Fibroblast of mammary gland (primary cell): ENCODE data around the gene HSF2BP.
"Not testable (repeated sequence)": the region's sequence is repeated elsewhere in the genome, so short reads cannot be mapped to it uniquely, and the experiment has no call there.

Source experiments
- DNase-seq: peaks from one replicate; pipeline ENCODE4 v3.0.0-alpha.2; 2010; ENCODE audit warnings: low read depth
- H3K4me3 ChIP-seq: 2 replicates; pipeline ENCODE4 v1.5.1; 2011; ENCODE audit warnings: low read depth, mild to moderate bottlenecking, low read length, moderate library complexity; ENCODE audit not compliant: control insufficient read depth
- TF ChIP-seq, protein P1 (sequence below): conservative IDR thresholded peaks from 2 replicates; pipeline ENCODE4 v1.5.1; 2011; ENCODE audit warnings: low read depth, low read length, inconsistent platforms; ENCODE audit not compliant: control insufficient read depth, insufficient read depth

Gene HSF2BP

DNA sequence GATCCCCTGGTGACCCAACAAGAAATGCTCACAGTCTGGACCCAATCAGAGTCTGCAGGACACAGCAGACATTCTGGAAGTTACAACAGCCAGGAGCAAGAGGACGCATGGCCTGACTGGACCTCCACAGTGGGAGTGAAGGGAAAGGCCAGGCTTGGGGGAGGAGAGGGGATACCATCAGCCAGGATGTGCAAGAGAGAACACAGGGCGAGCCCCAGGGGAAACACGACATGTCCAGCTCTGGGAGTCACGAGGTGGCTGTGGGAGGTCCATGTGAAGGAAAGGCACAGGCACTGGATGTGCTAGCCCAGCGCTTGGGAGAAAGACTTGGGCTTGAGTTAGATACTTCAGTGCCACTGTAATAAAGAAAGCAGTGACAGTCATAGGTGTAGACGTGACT, 87.3 kb downstream of the HSF2BP start:
- no peak for DNase-seq
- TF ChIP-seq, protein P1, sequence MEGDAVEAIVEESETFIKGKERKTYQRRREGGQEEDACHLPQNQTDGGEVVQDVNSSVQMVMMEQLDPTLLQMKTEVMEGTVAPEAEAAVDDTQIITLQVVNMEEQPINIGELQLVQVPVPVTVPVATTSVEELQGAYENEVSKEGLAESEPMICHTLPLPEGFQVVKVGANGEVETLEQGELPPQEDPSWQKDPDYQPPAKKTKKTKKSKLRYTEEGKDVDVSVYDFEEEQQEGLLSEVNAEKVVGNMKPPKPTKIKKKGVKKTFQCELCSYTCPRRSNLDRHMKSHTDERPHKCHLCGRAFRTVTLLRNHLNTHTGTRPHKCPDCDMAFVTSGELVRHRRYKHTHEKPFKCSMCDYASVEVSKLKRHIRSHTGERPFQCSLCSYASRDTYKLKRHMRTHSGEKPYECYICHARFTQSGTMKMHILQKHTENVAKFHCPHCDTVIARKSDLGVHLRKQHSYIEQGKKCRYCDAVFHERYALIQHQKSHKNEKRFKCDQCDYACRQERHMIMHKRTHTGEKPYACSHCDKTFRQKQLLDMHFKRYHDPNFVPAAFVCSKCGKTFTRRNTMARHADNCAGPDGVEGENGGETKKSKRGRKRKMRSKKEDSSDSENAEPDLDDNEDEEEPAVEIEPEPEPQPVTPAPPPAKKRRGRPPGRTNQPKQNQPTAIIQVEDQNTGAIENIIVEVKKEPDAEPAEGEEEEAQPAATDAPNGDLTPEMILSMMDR, result no peak
- no peak overlapping the region for H3K4me3 ChIP-seq

DNA sequence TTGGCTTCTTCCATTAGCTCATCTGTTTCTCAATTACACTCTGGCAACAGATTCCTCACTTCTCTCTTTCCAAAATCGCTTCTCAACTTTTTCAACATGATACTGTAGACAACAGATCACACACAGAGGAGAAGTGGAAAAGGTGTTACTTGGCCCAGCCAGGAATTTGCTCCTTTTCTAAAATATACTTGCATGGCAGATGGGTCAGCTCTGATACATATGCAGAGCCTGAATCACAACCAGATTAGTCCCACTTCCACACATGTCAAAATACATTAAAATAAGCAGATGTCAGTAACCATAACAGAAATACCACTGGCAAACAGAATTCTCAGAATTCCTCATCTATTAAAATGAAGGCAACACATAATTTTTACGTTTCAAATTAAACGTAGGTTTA, 89.1 kb downstream of the HSF2BP start:
- H3K4me3 ChIP-seq, DNase-seq: not testable (repeated sequence)

DNA sequence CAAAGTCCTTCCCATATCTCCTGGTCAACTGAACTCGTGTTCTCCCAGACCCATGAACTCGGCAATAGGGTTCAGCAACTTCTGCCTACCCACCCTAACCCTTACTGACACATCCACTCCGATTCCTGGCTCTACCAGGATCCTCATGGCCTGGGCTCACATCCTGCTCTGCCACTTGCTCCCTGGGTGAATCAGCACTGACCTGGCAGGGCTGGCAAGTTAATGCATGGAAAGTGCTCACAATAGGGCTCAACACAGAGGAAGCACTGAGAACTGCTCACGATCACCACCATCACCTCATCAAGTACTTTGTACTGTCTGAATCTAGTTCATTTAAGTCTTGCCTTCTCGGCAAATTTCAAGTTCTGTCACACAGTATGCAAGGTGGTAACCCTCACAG, 96.8 kb downstream of the HSF2BP start:
- not testable (repeated sequence) for DNase-seq

DNA sequence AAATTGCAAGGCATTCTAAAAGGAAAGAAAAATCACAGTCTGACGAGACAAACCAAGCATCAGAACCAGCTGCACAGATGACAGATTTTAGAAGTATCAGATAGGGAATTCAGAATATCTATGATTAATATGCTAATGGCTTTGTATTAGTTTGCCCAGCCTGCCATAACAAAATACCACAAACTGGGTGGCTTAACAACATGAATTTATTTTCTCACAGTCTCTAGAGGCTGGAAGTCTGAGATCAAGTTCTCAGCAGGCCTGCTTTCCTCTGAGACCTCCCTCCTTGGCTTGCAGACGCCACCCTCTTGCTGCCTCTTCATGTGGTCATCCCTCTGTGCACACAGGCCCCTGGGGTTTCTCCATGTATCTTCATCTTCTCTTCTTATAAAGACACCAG, 118.7 kb downstream of the HSF2BP start:
- DNase-seq, H3K4me3 ChIP-seq: not testable (repeated sequence)

More for the DNA sequence above, 96.8 kb downstream of the HSF2BP start:
- not testable (repeated sequence) for H3K4me3 ChIP-seq

DNA sequence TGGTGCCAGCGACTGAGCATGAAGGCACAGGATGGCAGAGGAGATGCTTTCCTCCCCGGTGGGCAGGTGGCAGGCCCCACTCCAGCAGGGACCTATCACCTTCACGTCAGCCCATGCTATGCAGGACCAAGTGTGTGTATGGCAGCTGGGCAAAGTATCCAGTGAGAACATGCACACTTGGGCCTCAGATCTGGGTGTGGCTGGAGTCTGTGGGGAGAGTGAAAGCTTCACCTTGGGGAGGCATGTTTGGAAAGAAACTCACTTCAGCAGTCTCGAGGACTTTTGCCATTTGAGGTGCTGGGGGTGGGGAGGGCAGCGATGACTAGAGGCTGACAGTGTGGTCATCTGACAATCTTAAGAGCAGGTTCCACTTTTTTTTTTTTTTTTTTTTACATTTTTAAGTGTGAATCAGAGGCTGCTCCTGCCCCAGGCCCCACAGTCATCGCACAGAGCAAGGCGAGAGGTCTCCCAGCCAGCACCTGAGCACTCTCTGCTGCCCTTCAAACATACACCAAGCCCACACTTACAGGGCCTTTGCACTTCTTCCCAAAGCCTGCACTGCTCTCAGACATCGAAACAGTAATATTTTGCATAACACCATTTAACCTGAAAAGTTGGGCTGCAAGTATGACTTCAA, 136.7 kb downstream of the HSF2BP start:
- H3K4me3 ChIP-seq, DNase-seq: not testable (repeated sequence)

DNA sequence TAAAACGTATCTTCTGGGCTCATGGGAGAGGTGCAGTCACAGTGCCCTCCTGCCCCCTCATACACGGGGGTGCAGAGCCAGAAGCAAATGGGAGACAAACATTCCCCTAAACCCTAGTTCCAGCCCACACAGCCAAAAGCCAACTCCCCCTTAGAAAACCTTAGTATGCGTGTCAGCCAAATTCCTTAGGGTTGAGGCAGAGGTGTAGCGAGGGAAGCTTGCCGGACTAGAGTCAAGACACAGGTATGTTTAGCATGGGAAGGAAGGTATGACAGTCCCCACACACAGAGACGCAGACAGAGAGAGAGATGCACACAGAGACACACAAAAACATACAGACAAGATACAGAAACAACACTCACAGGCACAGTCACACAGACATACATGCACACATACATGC, 141.6 kb downstream of the HSF2BP start:
- DNase-seq, H3K4me3 ChIP-seq: not testable (repeated sequence)

DNA sequence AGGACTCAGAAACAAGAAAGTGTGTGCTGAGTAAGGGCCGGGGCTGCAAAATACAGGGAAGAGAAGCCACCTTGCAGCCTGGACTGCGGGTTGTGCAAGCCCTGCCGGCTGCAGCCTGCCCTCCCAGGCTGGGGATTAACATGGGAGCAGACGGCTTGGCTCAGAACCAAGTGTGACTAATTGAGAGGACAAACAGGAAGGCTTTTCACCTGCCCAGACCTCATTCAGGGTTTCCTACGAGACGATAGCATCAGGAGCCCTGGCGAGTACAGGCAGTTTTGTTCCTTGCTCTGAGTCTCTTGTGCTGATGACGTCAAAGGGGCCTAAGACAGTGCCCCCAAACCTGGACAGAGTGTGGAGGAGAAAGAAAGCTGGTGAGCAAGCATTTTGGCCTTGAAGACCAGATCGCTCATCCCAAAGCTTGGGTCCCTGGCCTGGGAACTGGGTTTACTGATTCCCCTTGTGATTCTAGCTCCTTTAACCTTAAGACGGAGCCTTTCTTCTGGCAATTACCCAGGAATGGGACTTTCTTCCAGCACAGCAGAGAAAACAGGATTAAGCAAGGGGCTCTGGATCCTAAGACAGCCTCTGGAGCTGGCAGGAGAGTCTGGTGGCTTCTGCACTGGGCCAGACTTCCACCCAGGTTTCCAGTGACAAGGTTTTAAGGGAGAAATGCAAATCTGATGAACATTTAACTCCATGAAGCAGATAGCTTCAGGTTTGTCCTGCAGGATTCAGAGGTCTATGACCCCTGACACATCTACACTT, 142.2 kb downstream of the HSF2BP start:
- not testable (repeated sequence) for H3K4me3 ChIP-seq, DNase-seq

DNA sequence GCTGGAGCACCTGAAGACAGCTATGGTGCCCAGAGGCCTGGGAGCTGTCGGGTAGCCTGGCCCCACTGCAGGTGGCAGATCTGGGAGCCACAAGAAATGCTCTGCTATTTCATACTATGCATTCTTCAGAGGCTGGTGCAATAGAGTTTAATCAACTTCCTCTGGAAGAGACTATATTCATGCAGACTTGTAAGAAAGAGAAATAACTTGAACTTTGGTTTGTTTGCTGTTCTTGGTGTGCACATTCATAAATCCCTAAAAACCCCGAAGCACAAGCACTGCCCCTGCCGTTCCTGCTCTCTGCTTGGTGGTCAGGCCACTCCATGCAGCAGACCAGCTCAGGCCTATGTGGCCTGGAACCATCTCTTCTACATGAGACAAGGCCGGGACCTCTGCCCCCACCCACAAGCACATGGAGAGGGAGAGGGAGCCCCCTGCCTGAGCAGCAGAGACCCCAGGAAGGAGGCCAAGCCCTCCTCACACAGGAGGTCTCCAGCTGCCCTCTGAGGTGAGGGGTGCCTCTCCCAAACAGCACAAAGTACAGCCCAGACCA, 142.9 kb downstream of the HSF2BP start:
- DNase-seq, H3K4me3 ChIP-seq: not testable (repeated sequence)

DNA sequence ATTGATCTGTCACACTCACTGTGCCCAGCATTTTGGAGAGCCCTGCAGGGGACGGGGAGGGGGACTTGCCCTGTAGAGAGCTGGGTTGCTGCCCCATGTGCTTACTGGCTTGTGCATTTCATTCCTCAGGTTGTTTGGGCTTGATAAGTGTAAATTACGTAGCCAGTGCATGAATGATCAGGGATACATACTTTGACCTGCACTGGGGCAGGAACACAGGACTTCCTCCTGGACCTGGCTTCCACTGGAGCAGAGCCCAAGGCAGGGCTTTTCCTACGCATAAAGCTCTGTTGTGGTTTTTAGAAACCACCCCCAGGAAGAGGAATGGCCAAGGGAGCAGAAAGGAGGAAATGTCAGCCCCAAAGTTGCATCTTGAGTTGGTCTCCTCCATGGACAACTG, 144.5 kb downstream of the HSF2BP start:
- not testable (repeated sequence) for H3K4me3 ChIP-seq, DNase-seq

DNA sequence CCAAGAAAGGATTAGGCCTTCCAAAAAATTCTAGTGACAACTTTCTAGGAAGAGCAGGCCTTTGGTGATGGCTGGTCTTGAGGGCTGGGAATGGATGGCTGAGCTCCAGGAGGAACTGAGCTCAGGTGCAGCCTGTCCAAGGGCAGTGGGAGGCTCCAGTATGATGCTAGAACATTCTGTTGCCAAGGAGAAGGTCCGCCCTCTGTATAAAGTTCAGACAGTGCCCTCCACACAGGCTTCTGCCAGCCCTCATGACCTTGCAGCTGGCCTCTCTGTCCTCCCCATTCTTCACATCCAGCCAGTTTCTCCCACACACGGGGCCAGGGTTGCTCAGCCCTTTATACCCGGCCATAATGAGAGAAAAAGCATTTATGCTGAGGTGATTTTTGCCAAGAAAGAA, 146.3 kb downstream of the HSF2BP start:
- DNase-seq, H3K4me3 ChIP-seq: not testable (repeated sequence)

DNA sequence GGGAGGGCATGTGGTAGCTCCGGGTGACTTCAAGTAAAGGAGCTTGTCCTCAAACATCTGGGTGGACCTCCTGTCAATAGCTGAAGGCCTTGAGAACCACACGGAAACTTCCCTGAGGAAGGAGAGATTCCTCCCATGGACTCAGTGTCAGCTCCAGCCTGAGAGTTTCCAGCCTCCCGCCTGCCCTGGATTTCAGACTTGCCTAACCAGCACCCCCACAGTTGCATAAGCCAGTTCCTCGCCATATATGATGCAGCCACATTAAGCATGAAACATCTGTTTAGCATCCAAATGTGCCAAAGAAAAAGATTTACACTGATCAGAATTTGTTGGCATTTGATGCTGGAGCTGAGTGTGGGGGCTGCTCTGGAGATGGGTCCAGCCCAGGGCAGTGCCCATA, 148.1 kb downstream of the HSF2BP start:
- DNase-seq, H3K4me3 ChIP-seq: not testable (repeated sequence)

DNA sequence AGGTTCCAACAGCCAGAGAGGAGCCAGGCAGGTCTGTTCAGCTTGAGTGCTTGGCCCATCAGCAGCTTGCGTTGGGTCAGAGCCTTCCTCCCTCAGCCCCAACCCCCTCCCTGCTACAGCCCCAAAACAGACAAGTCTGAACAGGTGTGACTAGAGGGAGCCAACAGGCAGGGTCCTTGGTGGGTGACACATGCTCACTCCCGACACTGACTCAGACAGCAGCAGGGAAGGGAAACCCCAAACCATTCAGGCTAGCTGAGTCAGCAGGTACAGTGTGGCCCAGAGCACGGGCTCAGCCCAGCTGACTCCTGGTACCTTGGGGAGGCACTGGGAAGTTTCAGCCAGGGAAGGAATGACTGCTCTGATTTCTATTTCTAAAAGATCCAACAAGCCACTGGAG, 148.6 kb downstream of the HSF2BP start:
- DNase-seq, H3K4me3 ChIP-seq: not testable (repeated sequence)

DNA sequence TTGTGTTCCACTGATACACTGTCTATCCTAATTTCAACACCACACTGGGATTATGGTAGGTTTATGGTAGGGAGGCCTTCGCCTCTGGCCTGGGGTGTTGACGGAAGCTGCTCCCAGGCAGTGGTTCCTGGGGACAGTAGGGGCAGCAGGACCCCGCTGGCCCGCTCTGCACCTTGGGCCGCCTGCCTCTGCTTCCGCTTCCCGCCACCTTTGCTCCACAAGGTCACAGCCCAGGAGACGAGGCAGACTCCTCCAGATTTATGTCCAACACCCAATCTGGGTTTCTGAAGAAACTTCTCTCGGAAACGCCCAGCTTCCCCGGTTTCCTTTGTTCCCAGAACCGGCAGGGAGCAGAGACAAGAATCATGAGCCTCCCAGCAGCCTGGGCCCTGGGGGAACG, 155.4 kb downstream of the HSF2BP start:
- not testable (repeated sequence) for H3K4me3 ChIP-seq, DNase-seq

DNA sequence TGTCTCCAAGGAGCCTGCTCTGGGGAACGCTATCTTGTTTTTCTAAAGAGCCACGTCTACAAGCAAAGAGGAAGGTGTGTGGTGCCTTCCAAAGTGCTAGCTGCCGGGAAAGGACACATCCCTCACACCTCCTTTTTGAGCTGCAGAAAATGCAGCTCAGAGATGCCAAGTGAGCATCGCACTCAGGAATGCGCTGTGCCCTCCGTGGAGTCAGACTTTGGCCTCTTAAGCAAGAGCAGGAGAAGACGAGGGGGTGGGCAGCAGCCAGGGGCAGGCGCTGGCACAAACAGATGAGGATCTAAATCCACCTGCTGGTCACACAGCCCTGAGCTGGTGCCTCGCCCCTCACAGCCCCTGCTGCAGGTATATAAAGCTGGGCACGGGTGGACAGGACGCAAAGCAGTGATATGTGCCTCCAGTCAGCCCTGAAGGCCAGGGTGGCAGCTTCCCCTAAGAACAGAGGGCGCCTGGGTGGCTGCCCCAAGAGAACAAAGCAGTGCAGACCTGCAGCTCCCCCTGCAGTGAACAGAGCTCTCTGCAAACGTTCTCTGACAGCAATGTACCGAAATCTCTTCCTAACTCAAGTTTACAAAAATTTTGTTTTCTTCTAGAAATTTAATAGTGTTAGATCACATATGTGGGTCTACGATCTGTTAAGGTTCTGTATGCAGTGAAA, 156.1 kb downstream of the HSF2BP start:
- not testable (repeated sequence) for H3K4me3 ChIP-seq, DNase-seq

DNA sequence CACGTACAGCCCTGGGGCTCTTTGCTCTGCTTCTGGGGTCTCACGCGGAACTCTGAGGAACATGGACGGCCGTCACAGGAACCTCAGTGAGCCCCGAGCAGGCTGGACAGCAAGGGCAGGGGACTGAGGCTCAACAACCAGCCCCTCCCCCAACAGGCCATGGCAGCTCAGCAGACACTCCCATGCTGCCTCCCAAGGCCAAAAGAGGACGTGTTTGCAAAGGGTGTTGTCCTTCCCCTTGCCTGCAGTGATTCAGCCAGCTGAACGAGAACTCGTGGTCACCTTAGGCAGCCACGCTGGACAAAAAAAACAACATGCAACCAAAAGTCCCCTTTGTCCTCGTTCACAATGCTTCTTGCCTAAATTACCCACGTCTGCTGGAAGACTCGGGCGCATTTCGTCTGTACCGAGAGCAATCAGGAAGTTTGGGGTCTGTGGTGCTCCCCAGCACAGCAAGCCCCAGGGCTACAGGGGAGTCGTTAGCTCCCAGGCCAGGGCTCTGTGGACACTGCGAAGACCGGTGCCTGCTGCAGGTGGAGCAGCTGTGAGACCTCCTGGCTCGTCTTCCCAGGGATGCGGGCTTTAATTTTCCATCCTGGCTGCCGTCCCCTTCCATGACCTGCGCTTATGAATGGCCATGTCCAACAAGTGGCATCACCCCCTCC, 156.7 kb downstream of the HSF2BP start:
- not testable (repeated sequence) for H3K4me3 ChIP-seq, DNase-seq

DNA sequence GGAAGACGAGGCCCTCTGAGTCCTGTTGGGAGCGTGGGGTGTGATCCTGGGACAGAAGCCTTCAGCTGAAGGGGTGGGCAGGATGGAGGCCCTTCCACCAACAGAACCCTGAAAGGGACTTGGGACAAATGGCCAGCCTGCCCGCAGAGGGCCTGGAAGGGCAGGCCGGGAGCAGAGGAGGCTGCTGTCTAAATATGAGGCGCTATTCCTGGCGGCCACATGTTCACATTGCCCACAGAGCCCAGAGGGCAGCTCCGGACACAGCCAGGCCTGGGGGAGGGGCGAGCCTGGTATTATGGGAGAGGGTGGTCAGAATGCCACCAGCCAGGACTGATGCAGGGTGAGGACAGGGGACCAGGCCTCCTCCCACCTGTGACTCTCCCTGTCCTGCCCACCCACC, 160.4 kb downstream of the HSF2BP start:
- not testable (repeated sequence) for H3K4me3 ChIP-seq

DNA sequence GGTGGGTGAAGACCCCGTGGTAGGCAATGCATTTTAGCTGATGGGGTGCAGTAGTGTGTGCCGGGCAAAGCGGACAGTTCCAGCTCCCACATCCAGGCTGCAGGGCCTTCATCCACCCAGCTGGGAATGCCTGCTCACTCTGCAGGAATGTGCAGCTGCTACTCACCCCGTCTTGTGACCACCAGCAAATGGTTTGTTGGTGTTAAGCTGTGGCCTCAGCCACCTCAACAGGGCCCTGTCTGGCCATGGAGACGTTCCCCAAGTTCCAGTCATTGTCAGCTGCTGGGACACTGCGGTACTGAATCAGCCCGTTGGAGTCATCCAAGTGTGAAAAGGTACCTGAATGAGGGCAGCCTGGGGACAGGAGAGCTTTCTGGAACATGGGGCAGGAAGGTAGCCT, 161.2 kb downstream of the HSF2BP start:
- DNase-seq, H3K4me3 ChIP-seq: not testable (repeated sequence)

More for the DNA sequence above, 160.4 kb downstream of the HSF2BP start:
- not testable (repeated sequence) for DNase-seq
